Activated gamma-delta T cell treated with anti-CD3 and anti-CD28 coated beads, Interleukin-2, amount 50 U/mL, for 16 hours (primary cell): ENCODE measurements around the gene ANTXR1.

Experiments used
- DNase-seq: peaks from one replicate; pipeline ENCODE4 v3.0.0-alpha.2; 2020; ENCODE audit warnings: low read depth

ANTXR1 gene

DNA sequence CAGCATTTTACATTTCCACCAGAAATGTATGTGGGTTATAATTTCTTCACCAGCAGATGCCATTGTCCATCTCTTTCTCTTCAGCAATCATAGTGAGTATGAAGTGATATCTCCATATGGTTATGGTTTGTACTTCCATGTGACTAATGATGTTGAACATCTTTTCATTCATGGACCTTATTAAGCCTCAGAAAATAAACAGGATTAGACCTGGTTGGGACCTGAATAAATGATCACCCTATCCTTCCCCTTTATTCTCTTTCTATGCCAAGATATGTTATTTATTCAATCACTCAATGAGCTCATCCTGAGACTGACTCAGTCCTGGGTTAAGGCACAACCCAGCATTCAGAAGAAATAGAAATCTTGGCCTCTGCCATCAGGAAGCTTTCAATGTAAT lies 86.6 kb downstream of the ANTXR1 start:
- no peak for DNase-seq

DNA sequence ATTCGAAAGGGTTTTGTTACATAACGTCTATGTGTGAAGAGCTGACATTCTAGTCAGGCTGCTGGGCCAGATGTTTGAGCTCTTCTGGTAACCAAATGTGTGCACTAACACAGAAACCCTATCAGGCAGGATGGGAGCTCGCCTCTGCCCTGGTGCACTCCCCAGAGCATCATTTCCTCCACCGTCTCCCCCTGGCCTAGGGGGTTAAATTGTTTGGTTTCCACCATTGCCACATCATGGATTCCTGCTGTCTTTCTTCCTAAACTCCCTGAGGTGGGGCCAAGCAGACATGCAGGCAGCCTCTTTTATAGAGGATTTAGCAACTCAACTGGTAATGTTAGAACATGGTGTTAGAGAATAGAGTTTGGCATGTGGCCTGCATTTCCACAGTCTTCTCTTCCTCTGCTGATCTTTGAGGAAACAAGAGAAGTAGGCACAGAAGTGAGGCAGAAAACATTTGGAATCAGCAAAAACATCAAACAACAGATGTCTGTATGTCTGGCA lies 87.3 kb downstream of the ANTXR1 start:
- no peak for DNase-seq

GRCh38 chr2:69102041-69102593 lies 89.1 kb downstream of the ANTXR1 start:
- no peak for DNase-seq

DNA sequence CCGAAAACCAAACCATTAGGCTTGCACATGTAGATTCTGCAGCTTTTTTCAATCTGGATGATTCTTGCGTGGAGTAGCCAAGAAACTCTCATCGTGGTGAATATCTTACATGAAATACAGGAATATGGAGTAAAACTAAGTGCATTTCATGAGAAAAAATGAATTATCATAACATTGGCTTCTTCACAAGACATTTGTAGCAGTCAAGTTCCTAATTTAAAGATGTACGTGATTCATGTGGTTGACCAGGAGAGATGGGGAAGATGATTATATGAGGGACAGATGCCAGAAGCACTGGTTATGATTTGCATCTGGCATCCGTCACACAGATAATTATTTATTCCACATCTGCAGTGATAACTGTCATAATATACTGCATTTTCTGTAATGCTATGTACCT lies 90.4 kb downstream of the ANTXR1 start:
- no peak for DNase-seq

DNA sequence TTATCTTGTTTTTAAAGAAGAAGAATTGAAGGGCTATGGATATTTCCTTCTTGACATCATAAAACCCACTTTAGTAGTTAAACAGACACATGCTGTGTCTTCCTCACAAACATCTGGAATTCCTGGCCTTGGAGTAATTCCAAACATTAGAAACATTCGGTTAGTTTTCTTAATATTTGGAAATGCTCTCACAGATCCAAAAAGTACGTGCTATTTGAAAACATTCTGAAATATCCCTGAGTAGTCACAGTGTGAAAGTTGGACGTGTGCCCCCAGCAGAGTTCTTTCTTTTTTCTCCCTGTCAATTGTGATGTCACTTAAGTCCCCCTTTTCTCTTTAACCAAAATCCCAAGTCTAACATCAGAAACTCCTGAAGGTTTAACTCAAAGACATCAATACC lies 91.3 kb downstream of the ANTXR1 start:
- DNase-seq: no peak

- no peak for DNase-seq
Measured at GRCh38 chr2:69109255-69109654, 96.3 kb downstream of the ANTXR1 start.

DNA sequence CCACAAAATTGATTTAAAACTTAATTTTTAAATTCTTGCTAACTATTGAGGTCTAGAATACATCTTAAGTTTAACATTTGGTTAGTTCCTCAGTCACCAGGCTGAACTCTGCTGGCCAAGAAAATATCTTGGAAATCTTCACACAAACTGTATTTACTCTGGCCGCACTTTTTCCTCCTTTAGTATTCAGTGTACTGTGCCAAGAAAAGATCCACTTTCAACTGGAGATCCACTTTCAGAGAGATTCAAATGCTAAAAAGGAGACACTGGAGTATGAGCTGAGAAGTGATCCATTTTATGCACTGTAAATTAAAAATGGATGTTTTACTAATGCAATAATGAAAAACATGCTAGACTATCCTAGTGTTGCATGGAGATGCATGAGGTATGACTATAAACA lies 98.1 kb downstream of the ANTXR1 start:
- DNase-seq: no peak

- no peak for DNase-seq
Measured at GRCh38 chr2:69113627-69114026, 100.6 kb downstream of the ANTXR1 start.

DNA sequence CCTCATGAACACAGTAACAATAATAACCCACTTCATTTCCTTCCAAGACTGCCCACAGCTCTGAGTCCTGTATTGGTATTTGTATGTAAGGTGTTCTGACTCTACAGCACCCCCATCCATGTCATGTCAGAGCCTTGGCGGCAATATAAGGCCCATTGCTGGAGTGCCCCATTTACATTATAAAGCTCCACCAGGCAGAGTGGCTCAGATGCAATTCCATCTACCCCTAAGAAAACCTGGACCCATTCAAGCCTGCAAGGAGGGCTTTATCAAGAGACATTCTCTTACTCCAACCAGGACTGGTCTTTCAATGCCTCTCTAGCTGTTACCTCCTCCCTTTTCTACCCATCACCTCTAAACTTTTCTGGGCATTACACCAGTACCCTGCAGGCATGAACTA lies 101.6 kb downstream of the ANTXR1 start:
- no peak for DNase-seq

DNA sequence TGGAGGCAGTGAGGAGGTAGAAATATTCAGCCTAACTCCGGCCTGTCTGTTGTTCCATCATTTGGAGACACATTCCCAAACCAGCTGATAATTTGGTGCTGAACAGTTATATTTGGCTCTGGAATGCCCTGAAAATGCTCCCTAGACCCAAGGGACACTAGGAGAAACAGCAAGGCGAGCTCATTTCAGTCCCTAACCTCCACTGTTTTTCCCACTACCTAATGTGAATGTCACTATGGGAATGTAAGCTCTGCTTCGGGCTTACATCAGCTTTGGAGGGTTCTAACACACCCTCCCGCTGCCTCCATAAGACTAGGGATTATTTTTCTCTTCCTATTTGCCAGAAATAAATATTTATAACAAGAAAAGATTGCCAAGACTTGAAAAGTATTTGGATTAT lies 103.5 kb downstream of the ANTXR1 start:
- no peak for DNase-seq

GRCh38 chr2:69118609-69119008 lies 105.6 kb downstream of the ANTXR1 start:
- no peak for DNase-seq

DNA sequence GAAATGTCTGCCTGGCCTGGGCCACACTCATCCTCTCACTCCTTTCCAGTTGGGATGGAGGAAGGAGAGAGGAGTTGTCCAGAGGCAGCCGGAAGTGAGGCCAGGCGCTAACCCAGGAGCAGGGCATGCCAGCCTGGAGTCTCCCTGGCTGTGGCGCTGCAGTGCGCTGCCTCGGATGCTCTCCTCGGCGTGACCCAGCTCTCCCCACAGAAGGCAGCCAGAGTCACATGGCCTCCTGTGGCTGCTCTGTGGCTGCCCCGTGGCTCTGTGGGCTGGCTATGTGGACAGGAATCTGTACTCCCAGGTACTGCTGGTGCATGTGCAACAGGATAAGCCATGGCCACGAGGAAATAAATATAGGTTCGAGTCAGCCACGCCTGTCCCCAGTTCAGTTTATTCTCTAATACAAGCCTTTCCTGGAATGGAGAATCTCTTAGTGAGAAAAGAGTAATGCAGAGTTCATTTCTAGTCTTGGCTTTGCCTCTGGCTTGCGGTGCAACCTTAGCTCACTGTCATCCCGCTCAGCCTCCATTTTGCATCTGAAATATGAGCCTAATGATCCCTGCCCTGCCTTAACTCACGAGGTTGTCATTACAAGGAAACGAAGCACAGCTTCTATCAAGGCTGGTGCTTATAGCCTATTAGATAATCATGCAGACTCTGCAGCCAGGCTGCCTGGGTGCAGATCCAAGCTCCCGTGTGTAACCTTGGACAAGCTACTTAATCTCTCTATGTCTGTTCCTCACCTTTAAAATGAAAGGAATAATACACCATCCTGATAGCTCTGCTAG lies 106.3 kb downstream of the ANTXR1 start:
- DNase-seq: no peak

DNA sequence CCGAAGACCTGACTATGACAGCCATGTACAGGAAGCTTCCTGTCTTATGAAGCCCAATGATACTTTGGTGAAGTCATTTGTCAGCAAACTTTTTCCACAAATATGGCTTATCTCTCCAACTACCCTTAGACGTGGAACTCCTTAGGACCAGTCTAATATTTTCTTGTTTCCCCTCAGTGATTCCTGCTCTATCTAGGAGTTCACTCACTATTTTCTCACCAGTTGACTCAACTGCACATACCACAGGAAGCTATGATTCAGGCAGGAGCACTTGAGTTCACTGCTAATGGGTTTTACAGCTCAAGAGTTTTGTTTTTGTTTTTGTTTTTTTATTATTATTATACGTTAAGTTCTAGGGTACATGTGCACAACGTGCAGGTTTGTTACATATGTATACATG lies 109.3 kb downstream of the ANTXR1 start:
- DNase-seq: no peak

DNA sequence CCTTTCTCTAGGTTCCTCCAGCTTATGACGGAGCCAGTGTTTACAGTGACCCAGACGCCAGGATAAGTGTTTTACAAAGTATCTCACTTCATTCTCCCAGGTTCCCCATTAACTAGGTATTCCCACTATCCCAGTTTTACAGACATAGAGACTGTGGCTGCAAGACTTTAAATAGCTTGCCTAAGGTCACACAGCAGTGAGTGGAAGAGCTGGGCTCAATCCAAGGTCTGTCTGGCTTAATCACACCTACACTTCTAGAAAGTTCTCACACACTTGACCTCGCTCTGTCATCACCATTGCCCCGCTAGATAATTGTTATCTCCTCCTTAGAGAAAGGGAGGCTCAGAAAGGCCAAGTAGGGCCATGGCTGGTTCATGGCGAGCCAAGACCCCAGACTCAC lies 110.2 kb downstream of the ANTXR1 start:
- DNase-seq: no peak

- DNase-seq: no peak
Measured at GRCh38 chr2:69124343-69124742, 111.4 kb downstream of the ANTXR1 start.

DNA sequence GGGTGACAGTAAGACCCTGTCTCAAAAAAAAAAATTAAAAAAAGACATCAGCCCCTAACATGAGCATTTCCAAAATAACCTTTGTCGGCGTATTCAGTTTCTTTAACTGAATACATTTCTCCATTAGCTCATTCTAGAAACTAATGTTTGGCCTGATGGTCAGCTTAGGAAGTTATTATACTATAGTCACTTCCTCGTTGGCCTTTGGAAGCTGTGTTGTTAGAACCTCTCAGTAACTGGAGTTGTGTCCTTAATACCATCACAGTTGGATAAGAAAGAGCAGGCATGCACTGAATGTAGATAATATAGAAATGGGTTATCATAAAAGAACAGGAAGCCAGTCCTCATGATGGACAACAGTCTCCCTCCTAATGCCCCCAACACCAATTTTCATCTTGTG lies 112.8 kb downstream of the ANTXR1 start:
- no peak for DNase-seq

DNA sequence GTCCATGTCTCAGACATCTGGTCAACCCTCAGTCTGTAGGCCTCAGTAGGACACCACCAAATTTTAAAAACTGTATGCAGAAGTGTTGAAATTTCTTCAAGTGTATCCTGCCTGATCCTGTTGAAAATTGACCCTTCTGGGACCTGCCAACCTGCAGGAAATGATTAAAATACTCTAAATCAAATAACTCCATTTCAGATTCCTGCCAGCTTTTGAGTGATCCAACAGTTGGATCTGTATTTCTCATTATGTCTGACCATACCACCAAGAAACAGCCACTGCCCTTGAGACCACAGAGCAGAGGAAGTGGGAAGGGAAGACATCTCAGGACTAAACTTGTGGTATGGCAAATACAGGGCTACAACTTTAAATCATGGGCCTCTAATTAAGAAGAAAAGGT lies 113.4 kb downstream of the ANTXR1 start:
- no peak for DNase-seq

GRCh38 chr2:69131452-69131851 lies 118.5 kb downstream of the ANTXR1 start:
- no peak for DNase-seq

- DNase-seq: no peak
Measured at GRCh38 chr2:69131983-69132675, 119.2 kb downstream of the ANTXR1 start.

DNA sequence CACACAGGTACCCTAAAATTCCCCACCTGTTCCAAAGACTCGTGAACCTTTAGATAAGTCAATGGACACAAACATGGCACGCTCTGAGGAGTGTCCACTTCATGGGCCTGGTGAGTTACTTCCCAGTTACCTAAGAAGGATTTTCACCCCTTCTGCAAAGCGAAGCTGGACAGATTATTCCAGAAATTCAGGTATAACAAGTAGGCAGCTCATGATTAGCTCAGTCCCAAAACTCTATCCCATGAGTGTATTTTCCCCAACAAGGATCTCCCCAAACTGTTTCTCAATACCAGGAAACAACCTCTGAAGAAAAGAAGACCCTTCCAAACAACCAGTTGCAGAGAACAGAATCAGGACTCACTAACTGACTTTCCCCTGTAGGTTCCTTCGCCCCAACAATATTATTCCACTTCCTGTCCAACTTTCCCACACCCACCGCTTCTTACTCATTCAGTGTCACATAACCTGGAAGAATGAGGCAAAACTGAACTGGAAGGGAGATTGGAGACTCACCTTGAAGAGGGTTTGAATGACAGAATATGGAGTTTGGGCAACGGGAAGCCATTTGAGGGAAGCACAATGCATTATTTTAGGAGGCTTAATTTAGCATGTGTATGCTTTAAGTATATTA lies 120.1 kb downstream of the ANTXR1 start:
- DNase-seq: no peak

DNA sequence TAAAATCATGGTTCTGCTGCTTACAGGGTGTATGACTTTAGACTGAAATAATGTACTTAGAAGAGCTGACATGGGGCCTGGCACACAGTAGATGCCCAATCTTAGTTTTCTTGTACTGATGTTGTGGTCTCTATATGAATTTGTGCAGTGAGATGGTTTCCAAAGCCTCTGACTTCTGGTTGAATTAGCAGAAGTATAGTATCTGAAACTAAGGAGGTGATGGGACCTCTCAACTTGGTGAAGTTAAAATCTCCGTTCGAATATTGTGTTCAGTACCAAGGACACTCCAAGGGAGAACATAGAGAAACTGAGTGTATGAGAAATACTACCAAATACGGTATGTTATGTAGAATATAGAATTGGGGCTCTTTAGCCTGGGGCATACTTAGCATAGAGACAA lies 120.9 kb downstream of the ANTXR1 start:
- DNase-seq: no peak

DNA sequence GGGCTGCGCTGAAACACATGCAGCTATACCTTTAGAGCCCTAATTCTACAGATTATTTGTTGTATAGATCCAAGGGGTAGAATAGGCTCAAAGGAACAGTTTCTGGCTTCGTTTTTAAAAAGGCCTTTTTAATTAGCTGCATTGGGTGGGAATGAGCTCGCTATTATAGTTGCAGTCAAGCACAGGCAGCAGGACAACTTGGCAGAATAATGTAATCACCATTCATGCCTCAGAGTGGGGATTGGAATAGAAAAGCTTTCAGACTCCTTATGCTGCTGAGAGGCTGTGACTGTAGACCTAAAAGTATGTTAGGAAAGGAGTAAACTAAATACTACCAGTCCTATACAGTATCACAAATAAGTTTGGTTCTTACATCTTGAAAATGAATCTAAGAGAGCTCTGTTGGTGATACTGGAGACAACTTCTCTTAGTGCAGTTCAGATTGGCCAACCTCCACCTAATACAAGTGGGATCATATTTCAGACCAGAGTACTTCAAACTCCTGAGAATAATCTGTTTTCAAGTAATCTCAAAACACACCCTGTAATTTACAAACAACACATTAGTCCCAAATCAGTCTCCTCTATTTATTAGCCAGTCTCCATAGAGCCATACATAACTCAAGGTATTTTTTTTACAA lies 121.4 kb downstream of the ANTXR1 start:
- no peak for DNase-seq
